DMS79 treated with DMSO at 0.1 percent for 48 hours (cell line): ENCODE measurements around the gene MAD1L1.

Experiments used
- DNase-seq: peaks from one replicate; lab custom pipeline; 2025; lab: John Stamatoyannopoulos, UW

The MAD1L1 gene

GRCh38 chr7:1787241-1787640, 445.5 kb downstream of the MAD1L1 start:
- no peak for DNase-seq

- no peak for DNase-seq
Measured at GRCh38 chr7:1785839-1786238, 446.9 kb downstream of the MAD1L1 start.

- DNase-seq = no peak
Measured at GRCh38 chr7:1781369-1781768, 451.4 kb downstream of the MAD1L1 start.

GRCh38 chr7:1779445-1779844, 453.3 kb downstream of the MAD1L1 start:
- DNase-seq = no peak

GRCh38 chr7:1777122-1777521, 455.6 kb downstream of the MAD1L1 start:
- no peak for DNase-seq

- DNase-seq = no peak
Measured at GRCh38 chr7:1775389-1775788, 457.4 kb downstream of the MAD1L1 start.

- DNase-seq = no peak
Measured at GRCh38 chr7:1770331-1770730, 462.4 kb downstream of the MAD1L1 start.

- DNase-seq = no peak
Measured at GRCh38 chr7:1769286-1770200, 463.2 kb downstream of the MAD1L1 start.

GRCh38 chr7:1768832-1769231, 463.9 kb downstream of the MAD1L1 start:
- DNase-seq = no peak

- no peak for DNase-seq
Measured at GRCh38 chr7:1767524-1767923, 465.2 kb downstream of the MAD1L1 start.
